Kidney epithelial cell (primary cell): ENCODE results near the gene ECE2. TPM values are rescaled to one million over a fixed set of nuclear protein-coding genes. Genes with fewer than 3 reads are reported as not detected.

Experiments
- DNase-seq: peaks from one replicate; pipeline ENCODE4 v3.0.0-alpha.2; 2010; ENCODE audit warnings: low read depth
- H3K27me3 ChIP-seq: 2 replicates; pipeline ENCODE4 v1.6.0; 2011; ENCODE audit warnings: low read length; ENCODE audit not compliant: control insufficient read depth, insufficient read depth
- H3K36me3 ChIP-seq: 2 replicates; pipeline ENCODE4 v1.5.1; 2011; ENCODE audit warnings: low read length; ENCODE audit not compliant: control insufficient read depth, insufficient read depth
- H3K4me3 ChIP-seq: 2 replicates; pipeline ENCODE4 v1.5.1; 2011; ENCODE audit warnings: low read depth, mild to moderate bottlenecking, control low read depth, low read length
- total RNA-seq: library from RNA; depleted of rRNA; stranded (reverse); fragments of >200 nt; gene quantifications from 2 replicates; pipeline ENCODE4 v1.2.3, GENCODE V29; 2015
- TF ChIP-seq, protein P1 (sequence below): IDR thresholded peaks from 2 replicates; pipeline ENCODE4 v1.5.1; 2011; ENCODE audit warnings: mild to moderate bottlenecking, moderate library complexity, low read length, control low read depth, inconsistent platforms; ENCODE audit not compliant: insufficient read depth, poor library complexity, severe bottlenecking

Gene ECE2
- total RNA-seq, 1 donor from 2014 or later: not detected

DNA sequence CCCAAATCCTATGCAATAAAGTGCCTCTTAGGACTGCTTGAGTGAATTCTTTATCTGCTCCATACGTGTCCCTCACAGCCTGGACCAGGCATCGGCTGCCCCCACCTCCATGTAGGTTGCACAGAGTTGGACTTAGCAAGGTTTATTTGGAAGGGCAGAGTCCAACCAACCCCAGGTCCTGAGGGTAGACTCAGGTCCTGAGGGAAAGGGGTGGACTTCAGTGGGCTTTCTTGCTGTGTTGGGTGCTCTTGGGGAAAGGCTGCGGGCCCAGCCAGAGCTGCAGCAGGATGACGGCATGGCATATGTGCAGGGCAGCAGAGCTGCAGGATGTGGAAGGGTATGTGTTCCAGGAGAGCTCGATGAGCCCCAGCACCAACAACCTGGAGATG lies 33.5 kb upstream of the ECE2 start:
- H3K4me3 ChIP-seq: no peak overlapping the region
- DNase-seq: no peak
- H3K36me3 ChIP-seq: no peaks in the 10 kb centered on the region
- TF ChIP-seq, protein P1, sequence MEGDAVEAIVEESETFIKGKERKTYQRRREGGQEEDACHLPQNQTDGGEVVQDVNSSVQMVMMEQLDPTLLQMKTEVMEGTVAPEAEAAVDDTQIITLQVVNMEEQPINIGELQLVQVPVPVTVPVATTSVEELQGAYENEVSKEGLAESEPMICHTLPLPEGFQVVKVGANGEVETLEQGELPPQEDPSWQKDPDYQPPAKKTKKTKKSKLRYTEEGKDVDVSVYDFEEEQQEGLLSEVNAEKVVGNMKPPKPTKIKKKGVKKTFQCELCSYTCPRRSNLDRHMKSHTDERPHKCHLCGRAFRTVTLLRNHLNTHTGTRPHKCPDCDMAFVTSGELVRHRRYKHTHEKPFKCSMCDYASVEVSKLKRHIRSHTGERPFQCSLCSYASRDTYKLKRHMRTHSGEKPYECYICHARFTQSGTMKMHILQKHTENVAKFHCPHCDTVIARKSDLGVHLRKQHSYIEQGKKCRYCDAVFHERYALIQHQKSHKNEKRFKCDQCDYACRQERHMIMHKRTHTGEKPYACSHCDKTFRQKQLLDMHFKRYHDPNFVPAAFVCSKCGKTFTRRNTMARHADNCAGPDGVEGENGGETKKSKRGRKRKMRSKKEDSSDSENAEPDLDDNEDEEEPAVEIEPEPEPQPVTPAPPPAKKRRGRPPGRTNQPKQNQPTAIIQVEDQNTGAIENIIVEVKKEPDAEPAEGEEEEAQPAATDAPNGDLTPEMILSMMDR: no peak
- H3K27me3 ChIP-seq: peaks cover 12% of the 10 kb centered on the region

DNA sequence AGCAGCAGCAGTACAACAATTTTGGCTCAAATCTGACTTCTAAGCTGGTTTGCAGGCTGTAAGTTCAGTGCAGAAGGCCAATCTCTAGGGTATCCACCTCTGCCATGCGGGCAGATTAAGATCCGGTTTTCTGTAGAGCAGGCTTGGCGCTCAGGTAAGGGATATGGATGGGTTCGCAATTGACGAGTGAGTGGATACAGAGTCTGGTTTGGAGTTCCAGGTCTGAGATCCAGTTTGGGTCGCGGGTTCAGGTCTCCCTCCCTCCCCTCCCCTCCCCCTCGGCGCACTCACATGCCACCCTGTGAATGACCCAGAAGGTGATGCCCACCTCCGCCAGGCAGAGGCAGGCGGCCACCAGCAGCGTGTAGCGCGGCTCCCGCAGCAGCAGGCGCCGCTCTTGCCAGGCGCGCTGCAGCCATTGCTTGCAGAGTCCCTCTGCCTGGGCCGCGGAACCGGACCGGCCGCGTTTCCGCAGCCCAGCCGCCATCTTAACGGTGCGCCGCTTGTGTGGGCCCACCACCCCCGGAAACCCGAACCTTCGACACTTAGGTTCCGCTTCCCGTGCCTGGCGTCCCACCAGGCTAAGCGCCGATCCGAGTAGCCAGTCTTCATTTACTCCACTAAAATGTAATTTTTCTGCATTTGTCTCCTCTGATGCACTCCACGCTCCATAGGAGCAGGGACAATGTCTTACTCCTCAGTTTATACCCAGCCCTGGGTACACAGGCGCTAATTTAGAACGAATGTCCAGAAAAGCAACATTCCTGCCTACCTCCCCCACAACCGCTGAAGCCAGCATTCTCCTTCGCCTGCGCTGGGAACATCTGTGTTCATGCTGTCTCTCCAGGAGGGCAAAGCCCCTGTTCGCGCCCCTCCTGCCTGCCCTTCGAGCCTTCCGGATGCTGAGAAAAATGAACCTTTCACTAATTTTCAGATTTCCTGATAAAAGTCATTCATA lies 27.1 kb upstream of the ECE2 start, which contains the start of gene ALG3:
Gene ALG3 (minus strand): TSS at position 509 of the 958 bp plus-strand sequence. CDS start 22 bp downstream, at position 487.
- peak; percentile 21 for DNase-seq
- no peaks in the 10 kb centered on the region for H3K36me3 ChIP-seq
- no peaks in the 10 kb centered on the region for H3K27me3 ChIP-seq
- peak within 1 kb of the TSS; percentile 88 for H3K4me3 ChIP-seq
- TF ChIP-seq, protein P1: no peak

DNA sequence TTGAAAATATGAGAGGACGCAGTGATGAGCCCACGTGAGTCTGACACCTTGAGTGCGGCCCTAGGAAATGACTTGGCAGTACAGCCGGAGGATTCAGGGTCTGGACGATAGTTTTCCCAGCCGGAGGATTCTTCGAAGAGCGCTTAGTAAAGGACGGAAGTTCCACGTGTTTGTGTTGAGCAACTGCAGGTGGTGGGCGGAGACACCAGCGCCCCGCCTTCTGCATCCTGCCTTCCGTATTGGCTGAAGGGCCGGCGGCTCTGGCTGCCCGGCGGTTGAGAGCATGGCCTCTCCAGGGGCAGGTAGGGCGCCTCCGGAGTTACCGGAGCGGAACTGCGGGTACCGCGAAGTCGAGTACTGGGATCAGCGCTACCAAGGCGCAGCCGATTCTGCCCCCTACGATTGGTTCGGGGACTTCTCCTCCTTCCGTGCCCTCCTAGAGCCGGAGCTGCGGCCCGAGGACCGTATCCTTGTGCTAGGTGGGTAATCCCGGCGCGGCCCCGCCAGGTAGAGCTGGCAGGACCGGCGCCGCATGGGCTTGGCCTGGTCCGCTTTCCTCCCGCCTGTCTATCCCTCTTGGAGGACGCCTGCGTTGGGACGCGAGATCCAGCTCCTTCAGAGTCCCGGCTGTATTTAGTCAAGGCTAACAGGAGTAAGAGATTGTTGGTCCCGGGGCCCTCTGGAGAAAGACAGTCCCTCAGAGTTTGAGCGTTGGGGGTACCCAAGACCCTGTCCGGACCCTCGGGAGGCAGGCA lies 26.2 kb upstream of the ECE2 start, which contains the start of gene EEF1AKMT4:
Gene EEF1AKMT4 (plus strand): TSS at position 261 of the 755 bp plus-strand sequence. CDS start 23 bp downstream, at position 284.
- H3K27me3 ChIP-seq: no peaks in the 10 kb centered on the region
- DNase-seq: peak; percentile 86
- H3K4me3 ChIP-seq: peak within 1 kb of the TSS; percentile 88
- no peaks in the 10 kb centered on the region for H3K36me3 ChIP-seq
- TF ChIP-seq, protein P1: no peak

DNA sequence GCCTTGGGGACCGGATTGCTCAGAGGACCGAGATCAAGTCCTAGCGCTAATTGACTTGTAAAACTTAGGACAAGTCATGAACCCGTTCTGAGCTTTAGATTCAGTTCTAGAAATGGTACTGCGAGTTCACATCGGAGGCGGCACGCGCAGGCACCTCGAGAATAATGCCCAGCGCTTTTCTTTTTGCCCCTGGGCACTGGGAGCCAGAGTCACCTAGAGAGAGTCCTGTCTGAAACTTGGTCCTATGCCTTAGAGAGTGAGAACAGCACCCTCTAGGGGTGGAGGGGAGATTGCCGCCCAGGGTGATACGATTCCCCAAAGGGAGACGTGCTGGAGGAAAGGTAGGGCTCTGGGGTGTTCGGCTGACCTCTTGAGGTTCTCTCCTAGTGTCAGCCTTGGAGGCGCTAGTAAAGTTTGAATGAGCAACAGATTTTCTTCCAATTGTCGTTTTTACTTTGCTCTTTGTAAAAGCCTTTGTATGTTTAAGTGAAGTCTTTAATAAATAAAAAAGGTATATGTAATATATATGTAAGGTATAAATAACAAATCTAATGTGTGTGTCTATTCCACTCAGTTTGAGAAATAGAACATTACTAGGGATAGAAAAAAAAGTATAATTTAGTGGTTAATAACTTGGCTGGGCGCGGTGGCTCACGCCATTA lies 25.5 kb upstream of the ECE2 start:
- Histone ChIP-seq H3K36me3 (no peaks in the 10 kb centered on the region), H3K27me3 (no peaks in the 10 kb centered on the region), H3K4me3 (peak overlapping the region; percentile 73)
- TF ChIP-seq, protein P1: peak; percentile 96
- peak; percentile 69 for DNase-seq

DNA sequence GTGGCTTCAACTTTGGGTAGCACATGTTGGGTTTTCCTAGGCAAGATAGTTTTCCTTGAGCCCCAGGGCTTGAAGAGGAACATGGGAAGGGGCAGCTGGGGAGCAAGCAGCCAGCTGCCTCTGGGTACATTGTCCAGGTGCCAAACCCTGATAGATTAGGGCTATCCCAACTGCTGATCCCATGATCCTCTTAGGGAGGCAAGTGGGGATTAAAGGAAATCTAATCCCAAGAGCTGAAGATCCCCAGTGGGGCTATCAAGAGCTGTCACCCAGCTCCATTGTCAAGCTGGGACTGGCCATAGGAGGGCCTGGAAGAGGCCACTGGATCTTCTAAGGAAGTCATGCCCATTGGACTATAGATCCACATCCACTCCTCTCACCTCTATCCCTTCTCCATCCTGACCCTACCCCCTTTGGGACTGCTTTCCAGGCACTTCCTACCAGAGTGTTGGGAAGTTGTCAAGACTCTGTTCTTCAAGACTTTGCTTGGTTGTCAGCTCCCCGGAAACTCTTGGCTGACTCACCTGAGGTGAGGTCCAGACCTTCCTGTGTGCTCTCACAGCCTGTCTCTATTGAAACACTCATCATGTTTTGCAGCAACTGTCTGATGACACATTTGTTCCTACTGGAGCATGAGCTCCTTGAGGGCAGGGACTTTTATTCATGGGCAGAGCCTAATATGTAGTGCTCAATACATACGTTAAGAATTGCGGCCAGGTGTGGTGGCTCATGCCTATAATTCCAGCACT lies 20.4 kb upstream of the ECE2 start:
- Histone ChIP-seq H3K4me3 (no peak overlapping the region), H3K36me3 (no peaks in the 10 kb centered on the region), H3K27me3 (peaks cover 18% of the 10 kb centered on the region)
- DNase-seq: no peak
- TF ChIP-seq, protein P1: no peak
